HepG2 (cell line): Measurements from ENCODE around the gene COBL.

Experiments used
- AFF4 ChIP-seq: sonication (generic); formaldehyde crosslinking; IDR thresholded peaks from 2 replicates; pipeline ENCODE4 v1.4.0; 2020; ENCODE audit warnings: missing genetic modification reagents
- JUN ChIP-seq: sonication (generic); formaldehyde crosslinking; IDR thresholded peaks from 2 replicates; pipeline ENCODE4 v1.4.0; 2020; ENCODE audit warnings: mild to moderate bottlenecking, missing genetic modification reagents
- TF ChIP-seq, protein P1 (sequence below): sonication (generic); formaldehyde crosslinking; IDR thresholded peaks from 2 replicates; pipeline ENCODE4 v1.5.0; 2020; ENCODE audit warnings: mild to moderate bottlenecking, missing genetic modification reagents, moderate library complexity
- TF ChIP-seq, protein P2 (sequence below), 2 experiments: sonication (generic) in 1 of 2; formaldehyde crosslinking in 1 of 2; IDR thresholded peaks; 2 replicates each; pipeline versions ENCODE4 v1.4.0 to v1.6.1; 2018 to 2020; ENCODE audit warnings: missing genetic modification reagents in 2 of 2, borderline replicate concordance in 1 of 2, low read depth in 1 of 2, mild to moderate bottlenecking in 1 of 2, missing biosample characterization in 1 of 2

DNA sequence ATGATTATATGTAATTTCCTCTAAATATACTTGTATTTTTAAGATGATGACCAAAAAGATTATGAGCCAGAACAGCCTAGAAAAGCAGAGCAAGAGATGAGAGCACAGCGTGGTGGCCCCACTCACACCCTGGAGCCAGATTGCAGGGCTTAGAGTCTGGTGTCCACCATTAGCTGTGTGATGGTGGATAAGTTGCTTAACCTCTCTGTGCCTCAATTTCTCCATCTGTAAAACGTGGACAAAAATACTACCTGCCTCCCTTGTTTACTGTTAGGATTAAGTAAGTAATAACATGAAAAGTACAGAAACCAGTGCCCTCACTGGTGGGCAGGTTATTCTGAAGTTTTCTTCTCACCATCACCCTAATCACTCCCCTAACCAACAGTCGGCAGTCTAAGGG lies 212.3 kb downstream of the COBL start:
- TF ChIP-seq AFF4 (CRISPR knock-in tag) (no peak), JUN (CRISPR knock-in tag) (no peak)
- TF ChIP-seq, protein P1, sequence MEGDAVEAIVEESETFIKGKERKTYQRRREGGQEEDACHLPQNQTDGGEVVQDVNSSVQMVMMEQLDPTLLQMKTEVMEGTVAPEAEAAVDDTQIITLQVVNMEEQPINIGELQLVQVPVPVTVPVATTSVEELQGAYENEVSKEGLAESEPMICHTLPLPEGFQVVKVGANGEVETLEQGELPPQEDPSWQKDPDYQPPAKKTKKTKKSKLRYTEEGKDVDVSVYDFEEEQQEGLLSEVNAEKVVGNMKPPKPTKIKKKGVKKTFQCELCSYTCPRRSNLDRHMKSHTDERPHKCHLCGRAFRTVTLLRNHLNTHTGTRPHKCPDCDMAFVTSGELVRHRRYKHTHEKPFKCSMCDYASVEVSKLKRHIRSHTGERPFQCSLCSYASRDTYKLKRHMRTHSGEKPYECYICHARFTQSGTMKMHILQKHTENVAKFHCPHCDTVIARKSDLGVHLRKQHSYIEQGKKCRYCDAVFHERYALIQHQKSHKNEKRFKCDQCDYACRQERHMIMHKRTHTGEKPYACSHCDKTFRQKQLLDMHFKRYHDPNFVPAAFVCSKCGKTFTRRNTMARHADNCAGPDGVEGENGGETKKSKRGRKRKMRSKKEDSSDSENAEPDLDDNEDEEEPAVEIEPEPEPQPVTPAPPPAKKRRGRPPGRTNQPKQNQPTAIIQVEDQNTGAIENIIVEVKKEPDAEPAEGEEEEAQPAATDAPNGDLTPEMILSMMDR: no peak
- TF ChIP-seq, protein P2, sequence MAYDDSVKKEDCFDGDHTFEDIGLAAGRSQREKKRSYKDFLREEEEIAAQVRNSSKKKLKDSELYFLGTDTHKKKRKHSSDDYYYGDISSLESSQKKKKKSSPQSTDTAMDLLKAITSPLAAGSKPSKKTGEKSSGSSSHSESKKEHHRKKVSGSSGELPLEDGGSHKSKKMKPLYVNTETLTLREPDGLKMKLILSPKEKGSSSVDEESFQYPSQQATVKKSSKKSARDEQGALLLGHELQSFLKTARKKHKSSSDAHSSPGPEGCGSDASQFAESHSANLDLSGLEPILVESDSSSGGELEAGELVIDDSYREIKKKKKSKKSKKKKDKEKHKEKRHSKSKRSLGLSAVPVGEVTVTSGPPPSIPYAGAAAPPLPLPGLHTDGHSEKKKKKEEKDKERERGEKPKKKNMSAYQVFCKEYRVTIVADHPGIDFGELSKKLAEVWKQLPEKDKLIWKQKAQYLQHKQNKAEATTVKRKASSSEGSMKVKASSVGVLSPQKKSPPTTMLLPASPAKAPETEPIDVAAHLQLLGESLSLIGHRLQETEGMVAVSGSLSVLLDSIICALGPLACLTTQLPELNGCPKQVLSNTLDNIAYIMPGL (CRISPR knock-in tag; IDR thresholded peaks at IDR 0.05; ENCODE audit: borderline replicate concordance in 1 of 2, low read depth in 1 of 2): no peak
